Fibroblast of mammary gland (primary cell): Measurements from ENCODE around the gene CCDC150.

Experiments used
- DNase-seq: peaks from one replicate; pipeline ENCODE4 v3.0.0-alpha.2; 2010; ENCODE audit warnings: low read depth
- H3K4me3 ChIP-seq: 2 replicates; pipeline ENCODE4 v1.5.1; 2011; ENCODE audit warnings: low read depth, mild to moderate bottlenecking, low read length, moderate library complexity; ENCODE audit not compliant: control insufficient read depth
- TF ChIP-seq, protein P1 (sequence below): conservative IDR thresholded peaks from 2 replicates; pipeline ENCODE4 v1.5.1; 2011; ENCODE audit warnings: low read depth, low read length, inconsistent platforms; ENCODE audit not compliant: control insufficient read depth, insufficient read depth

The CCDC150 gene

DNA sequence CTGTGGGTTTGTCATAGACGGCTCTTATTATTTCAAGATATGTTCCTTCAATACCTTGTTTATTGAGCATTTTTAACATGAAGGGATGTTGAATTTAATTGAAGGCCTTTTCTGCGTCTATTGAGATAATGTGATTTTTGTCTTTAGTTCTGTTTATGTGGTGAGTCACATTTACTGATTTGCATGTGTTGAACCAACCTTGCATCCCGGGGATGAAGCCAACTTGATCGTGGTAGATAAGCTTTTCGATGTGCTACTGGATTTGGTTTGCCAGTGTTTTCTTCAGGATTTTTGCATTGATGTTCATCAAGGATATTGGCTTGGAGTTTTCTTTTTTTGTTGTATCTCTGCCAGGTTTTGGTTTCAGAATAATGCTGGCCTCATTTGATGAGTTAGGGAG, 99.5 kb downstream of the CCDC150 start:
- TF ChIP-seq, protein P1, sequence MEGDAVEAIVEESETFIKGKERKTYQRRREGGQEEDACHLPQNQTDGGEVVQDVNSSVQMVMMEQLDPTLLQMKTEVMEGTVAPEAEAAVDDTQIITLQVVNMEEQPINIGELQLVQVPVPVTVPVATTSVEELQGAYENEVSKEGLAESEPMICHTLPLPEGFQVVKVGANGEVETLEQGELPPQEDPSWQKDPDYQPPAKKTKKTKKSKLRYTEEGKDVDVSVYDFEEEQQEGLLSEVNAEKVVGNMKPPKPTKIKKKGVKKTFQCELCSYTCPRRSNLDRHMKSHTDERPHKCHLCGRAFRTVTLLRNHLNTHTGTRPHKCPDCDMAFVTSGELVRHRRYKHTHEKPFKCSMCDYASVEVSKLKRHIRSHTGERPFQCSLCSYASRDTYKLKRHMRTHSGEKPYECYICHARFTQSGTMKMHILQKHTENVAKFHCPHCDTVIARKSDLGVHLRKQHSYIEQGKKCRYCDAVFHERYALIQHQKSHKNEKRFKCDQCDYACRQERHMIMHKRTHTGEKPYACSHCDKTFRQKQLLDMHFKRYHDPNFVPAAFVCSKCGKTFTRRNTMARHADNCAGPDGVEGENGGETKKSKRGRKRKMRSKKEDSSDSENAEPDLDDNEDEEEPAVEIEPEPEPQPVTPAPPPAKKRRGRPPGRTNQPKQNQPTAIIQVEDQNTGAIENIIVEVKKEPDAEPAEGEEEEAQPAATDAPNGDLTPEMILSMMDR, result no peak
- DNase-seq, result no peak
- H3K4me3 ChIP-seq, result no peak overlapping the region

DNA sequence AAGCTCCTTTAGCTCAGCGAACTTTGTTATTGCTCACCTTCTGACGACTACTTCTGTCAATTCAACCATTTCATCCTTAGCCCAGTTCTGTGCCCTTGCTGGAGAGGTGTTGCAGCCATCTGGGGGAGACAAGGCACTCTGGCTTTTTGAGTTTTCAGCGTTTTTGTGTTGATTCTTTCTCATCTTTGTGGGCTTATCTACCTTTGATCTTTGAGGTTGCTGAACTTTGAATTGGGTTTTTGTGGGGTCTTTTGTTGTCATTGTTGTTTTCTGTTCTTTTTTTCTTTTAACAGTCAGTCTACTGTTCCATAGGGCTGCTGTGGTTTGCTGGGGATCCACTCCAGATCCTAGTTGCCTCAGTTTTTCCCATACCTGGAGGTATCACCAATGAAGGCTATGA, 102.7 kb downstream of the CCDC150 start:
- TF ChIP-seq, protein P1, result no peak
- DNase-seq, result no peak
- no peak overlapping the region for H3K4me3 ChIP-seq

DNA sequence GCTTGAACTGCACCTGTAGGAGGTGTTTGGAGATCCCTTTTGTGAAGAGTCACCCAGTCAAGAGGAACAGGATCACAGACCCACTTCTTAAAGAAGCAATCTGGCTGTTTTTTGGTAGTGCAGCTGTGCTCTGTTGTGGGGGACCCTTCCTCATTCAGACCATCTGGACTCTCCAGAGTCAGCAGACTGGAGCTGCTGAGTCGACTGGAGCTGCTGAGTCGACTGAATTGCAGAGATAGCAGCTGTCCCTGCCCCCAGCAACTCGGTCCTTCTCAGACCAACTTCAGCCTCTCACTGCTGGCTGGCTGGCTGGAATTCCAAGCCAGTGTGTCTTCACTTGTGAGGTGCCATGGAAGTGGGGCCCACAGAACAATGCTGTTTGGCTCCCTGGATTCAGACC, 103.2 kb downstream of the CCDC150 start:
- TF ChIP-seq, protein P1, result no peak
- no peak for DNase-seq
- H3K4me3 ChIP-seq, result no peak overlapping the region

DNA sequence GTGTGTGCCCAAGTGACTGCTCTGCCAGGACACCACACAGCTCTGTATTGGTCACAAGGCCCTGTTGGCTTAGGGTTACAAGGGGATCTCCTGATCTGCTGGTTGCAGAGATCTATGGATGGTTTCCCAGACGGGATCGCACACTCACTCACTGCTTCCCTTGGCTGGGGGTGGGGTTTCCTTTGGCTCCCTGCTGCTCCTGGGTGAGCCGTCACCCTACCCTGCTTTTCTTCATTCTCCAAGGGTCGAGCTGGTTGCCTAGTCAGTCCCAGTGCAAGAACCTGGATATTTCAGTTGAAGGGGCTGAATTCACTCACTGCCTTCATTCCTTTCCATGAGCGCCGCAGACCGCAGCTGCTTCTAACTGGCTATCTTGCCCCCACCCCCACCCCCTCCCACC, 103.7 kb downstream of the CCDC150 start:
- TF ChIP-seq, protein P1, result no peak
- no peak overlapping the region for H3K4me3 ChIP-seq
- DNase-seq, result no peak

DNA sequence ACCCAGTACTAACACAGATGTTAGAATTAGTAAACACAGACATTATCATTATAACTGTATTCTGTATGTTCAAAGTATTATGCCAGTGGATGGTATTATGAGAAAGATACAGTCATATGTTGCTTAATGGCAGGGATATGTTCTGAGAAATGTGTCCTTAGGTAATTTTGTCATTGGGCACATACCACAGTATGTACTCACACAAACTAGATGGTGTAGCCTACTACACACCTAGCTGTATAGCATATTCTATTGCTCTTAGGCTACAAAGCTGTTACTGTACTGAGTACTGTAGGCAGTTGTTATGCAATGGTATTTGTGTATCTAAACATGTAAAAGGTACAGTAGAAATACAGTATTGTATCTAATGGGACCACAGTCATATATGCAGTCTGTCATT, 106.2 kb downstream of the CCDC150 start:
- no peak for DNase-seq
- H3K4me3 ChIP-seq, result no peak overlapping the region
- TF ChIP-seq, protein P1, result no peak

DNA sequence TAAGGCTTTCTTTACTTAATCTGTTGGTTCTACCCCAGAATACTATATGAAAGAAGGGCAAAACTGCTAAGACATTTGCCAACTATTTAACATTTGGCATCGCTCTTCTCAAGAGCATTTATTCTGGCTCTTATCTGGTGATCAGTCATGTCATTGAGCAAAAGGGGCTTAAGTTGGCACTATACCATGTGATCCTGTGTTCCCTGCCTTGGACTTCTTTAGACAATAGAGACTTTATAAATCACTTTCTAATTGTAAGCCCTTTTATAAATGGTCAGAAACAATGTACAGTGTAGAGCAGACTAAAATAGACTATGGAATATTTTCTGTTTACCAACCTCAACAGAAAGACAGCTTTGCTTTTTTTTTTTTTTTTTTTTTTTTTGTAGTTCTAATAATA, 107.9 kb downstream of the CCDC150 start:
- no peak overlapping the region for H3K4me3 ChIP-seq
- DNase-seq, result no peak
- TF ChIP-seq, protein P1, result no peak

DNA sequence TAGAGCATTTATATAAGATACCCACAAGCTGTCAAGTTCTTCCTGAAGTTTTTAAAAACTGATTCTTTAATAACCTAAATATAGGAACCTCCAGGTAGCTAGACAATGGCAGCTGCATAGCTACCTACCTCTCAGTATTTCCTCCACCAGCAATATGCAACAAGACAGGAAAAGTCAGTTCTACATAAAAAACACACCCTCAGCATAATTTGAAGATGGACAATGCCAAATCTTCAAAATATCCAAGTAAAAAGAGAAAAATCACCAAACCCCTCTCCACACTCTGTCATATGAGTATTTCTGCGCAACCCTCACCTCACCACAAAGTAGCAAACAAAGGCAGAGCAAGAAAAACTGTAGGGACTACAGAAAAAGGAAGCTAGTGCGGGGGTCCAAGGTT, 108.6 kb downstream of the CCDC150 start:
- DNase-seq, result no peak
- TF ChIP-seq, protein P1, result no peak

More for the DNA sequence above, 108.6 kb downstream of the CCDC150 start:
- no peak overlapping the region for H3K4me3 ChIP-seq
